ENCODE data around the gene SEZ6L. TPM values are rescaled to one million over a fixed set of nuclear protein-coding genes. Genes with fewer than 3 reads are reported as not detected.
"Not testable (repeated sequence)": the region's sequence is repeated elsewhere in the genome, so short reads cannot be mapped to it uniquely, and the experiment has no call there.

The SEZ6L gene
- polyA plus RNA-seq, 1 donor: 4.3 TPM

DNA sequence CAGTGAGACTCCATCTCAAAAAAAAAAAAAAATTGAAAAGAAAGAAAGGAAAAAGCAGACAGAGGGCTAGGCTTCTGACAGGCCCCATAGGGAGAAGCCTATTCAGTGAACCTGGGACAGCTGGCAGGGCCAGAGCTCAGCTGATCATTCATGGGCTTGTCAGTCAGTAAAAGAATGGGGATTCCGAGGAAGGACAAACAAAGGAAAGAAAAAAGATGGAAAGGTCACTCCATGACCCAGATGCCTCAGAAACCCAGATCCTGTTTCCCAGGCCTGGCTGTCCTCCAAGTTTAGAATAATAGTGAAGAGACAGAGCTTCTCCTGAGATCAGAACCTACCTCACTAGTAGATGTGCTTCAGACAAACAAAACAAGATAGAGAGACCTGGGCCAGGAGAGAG is 225.5 kb downstream of the SEZ6L start:
- H3K4me3 ChIP-seq (ENCODE audit: low read length): no peak overlapping the region
- DNase-seq: no peak
- H3K27me3 ChIP-seq (ENCODE audit: control insufficient read depth, insufficient read depth, low read length): no peaks in the 10 kb centered on the region
- no peak overlapping the region for H3K27ac ChIP-seq (ENCODE audit: low read length)
- no peaks in the 10 kb centered on the region for H3K36me3 ChIP-seq (ENCODE audit: control insufficient read depth, insufficient read depth, low read length)
- H3K9me3 ChIP-seq (ENCODE audit: control insufficient read depth, low read depth, low read length): no peaks in the 10 kb centered on the region
- no peaks in the 10 kb centered on the region for H3K4me1 ChIP-seq (ENCODE audit: control insufficient read depth, insufficient read depth, low read length)
- no CpG with 5 or more reads among the region's 1 CpG for WGBS (ENCODE audit: insufficient coverage, low lambda C conversion rate)

DNA sequence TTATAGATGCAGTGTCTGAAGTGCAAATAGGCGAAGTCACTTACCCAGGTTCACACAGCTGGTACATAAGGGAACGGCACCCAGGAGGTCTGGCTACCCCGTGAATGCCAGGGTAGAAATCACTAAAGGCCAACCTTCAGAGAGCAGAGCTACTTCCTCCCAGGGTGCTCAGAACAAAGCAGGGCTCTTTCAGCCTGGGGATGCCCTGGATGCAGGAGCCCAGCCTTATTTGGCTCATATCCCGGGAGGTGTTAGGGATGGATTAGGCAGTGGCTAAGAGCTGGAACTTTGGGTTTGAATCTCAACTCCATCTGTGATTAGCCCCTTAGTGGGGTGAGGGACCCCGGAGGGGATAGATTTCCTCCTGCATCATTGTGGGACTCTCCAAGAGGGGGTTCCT is 226.7 kb downstream of the SEZ6L start:
- H3K27ac ChIP-seq (ENCODE audit: low read length): no peak overlapping the region
- WGBS (ENCODE audit: insufficient coverage, low lambda C conversion rate): no CpG with 5 or more reads among the region's 5 CpGs
- H3K4me3 ChIP-seq (ENCODE audit: low read length): no peak overlapping the region
- no peaks in the 10 kb centered on the region for H3K4me1 ChIP-seq (ENCODE audit: control insufficient read depth, insufficient read depth, low read length)
- H3K9me3 ChIP-seq (ENCODE audit: control insufficient read depth, low read depth, low read length): no peaks in the 10 kb centered on the region
- no peak for DNase-seq
- no peaks in the 10 kb centered on the region for H3K36me3 ChIP-seq (ENCODE audit: control insufficient read depth, insufficient read depth, low read length)
- H3K27me3 ChIP-seq (ENCODE audit: control insufficient read depth, insufficient read depth, low read length): no peaks in the 10 kb centered on the region

DNA sequence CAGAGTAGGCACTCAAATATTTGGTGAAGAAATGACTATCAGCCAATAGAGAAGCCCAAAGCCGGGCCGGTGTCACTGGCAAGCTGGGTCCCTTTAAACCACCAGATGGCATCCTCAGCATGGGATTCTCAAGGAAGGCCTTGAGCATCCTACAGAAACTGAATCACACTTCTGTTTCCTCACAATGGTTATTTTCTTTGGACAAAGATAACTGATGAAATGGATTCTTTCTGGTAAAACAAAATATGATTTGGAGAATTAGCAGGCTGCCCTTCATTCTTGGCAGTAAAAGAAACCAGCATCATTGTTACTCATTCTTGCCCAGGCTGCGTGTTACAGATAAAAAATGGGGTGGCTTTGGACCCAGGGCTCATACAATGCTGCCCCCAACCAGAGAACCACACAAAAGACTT is 229.5 kb downstream of the SEZ6L start:
- H3K4me1 ChIP-seq (ENCODE audit: control insufficient read depth, insufficient read depth, low read length): no peaks in the 10 kb centered on the region
- no peaks in the 10 kb centered on the region for H3K9me3 ChIP-seq (ENCODE audit: control insufficient read depth, low read depth, low read length)
- no peaks in the 10 kb centered on the region for H3K36me3 ChIP-seq (ENCODE audit: control insufficient read depth, insufficient read depth, low read length)
- H3K27ac ChIP-seq (ENCODE audit: low read length): no peak overlapping the region
- no CpG with 5 or more reads among the region's 3 CpGs for WGBS (ENCODE audit: insufficient coverage, low lambda C conversion rate)
- peak; percentile 19 to 25 for DNase-seq
- H3K27me3 ChIP-seq (ENCODE audit: control insufficient read depth, insufficient read depth, low read length): peaks cover 5% of the 10 kb centered on the region
- no peak overlapping the region for H3K4me3 ChIP-seq (ENCODE audit: low read length)

DNA sequence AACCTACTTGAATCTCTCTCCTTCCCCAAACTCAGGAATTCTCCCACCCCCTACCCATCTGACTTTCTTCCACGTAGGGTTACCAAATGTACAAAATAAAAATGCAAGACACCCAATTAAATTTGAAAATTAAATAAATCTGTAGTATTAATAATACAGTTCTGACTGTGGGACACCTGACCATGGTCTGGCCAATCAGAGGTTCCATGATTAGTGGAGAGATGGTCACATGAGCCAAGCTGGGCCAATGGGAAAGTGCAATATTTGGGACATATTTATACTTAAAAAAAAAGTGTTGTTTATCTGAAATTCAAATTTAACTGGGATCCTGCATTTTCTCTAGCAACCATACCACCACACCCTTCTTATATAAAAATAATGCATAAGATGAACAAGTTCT is 230.0 kb downstream of the SEZ6L start:
- no CpG with 5 or more reads among the region's 1 CpG for WGBS (ENCODE audit: insufficient coverage, low lambda C conversion rate)
- Histone ChIP-seq H3K36me3 (ENCODE audit: control insufficient read depth, insufficient read depth, low read length) (no peaks in the 10 kb centered on the region), H3K27me3 (ENCODE audit: control insufficient read depth, insufficient read depth, low read length) (peaks cover 7% of the 10 kb centered on the region), H3K4me1 (ENCODE audit: control insufficient read depth, insufficient read depth, low read length) (no peaks in the 10 kb centered on the region), H3K27ac (ENCODE audit: low read length) (no peak overlapping the region), H3K9me3 (ENCODE audit: control insufficient read depth, low read depth, low read length) (no peaks in the 10 kb centered on the region), H3K4me3 (ENCODE audit: low read length) (no peak overlapping the region)
- DNase-seq: no peak

DNA sequence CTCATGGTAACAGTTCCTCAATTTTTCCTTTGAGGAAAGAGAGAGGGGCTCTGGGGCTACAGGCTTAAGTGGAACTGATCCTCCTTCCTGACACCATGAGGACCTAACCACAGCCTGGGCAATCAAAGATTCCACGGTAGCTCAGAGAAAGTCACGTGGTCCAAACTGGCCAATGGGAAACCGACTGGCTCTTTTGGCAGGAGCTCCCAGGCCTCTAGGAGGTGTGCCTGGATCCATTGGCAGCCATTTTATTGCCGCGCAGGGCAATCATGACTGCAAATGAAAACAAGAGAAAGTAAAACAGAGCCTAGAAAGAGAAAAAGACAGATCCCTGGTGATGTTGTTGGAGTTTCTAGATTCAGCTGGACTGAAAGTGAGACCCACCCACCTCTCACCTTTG is 232.5 kb downstream of the SEZ6L start:
- WGBS (ENCODE audit: insufficient coverage, low lambda C conversion rate): no CpG with 5 or more reads among the region's 5 CpGs
- no peak for DNase-seq
- Histone ChIP-seq H3K27me3 (ENCODE audit: control insufficient read depth, insufficient read depth, low read length) (peaks cover 21% of the 10 kb centered on the region), H3K4me1 (ENCODE audit: control insufficient read depth, insufficient read depth, low read length) (no peaks in the 10 kb centered on the region), H3K9me3 (ENCODE audit: control insufficient read depth, low read depth, low read length) (no peaks in the 10 kb centered on the region), H3K36me3 (ENCODE audit: control insufficient read depth, insufficient read depth, low read length) (no peaks in the 10 kb centered on the region), H3K4me3 (ENCODE audit: low read length) (no peak overlapping the region), H3K27ac (ENCODE audit: low read length) (no peak overlapping the region)

DNA sequence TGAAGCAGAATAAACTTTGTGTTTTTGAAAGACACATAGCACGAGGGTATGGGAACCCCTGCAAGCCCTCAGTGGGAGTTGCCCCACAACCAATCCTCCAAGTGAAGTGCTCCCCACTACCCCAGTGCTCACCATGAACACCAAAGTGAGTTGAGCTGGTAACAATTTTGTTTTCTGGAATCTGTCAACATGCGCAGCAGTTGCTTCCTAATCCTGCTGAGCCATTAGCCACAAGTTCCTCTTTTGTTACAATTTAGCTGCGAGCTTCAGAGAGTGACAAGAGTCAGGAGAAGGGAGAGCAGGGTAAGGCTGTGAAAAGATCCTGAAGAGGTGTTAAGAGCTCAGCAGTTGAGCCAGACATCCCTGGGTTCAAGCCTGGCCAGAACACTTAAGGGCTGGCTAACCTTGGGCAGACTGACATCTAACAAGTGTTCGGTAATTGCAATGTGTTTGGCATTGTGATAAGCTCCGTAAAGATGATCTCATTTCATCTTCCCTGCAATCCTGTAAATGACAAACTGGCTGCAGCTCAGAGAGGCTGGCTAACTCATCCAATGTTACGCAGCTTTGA is 235.7 kb downstream of the SEZ6L start:
- H3K4me3 ChIP-seq (ENCODE audit: low read length): no peak overlapping the region
- no peaks in the 10 kb centered on the region for H3K36me3 ChIP-seq (ENCODE audit: control insufficient read depth, insufficient read depth, low read length)
- H3K4me1 ChIP-seq (ENCODE audit: control insufficient read depth, insufficient read depth, low read length): no peaks in the 10 kb centered on the region
- DNase-seq: no peak
- WGBS (ENCODE audit: insufficient coverage, low lambda C conversion rate): no CpG with 5 or more reads among the region's 6 CpGs
- H3K9me3 ChIP-seq (ENCODE audit: control insufficient read depth, low read depth, low read length): no peaks in the 10 kb centered on the region
- peaks cover 25% of the 10 kb centered on the region for H3K27me3 ChIP-seq (ENCODE audit: control insufficient read depth, insufficient read depth, low read length)
- no peak overlapping the region for H3K27ac ChIP-seq (ENCODE audit: low read length)

DNA sequence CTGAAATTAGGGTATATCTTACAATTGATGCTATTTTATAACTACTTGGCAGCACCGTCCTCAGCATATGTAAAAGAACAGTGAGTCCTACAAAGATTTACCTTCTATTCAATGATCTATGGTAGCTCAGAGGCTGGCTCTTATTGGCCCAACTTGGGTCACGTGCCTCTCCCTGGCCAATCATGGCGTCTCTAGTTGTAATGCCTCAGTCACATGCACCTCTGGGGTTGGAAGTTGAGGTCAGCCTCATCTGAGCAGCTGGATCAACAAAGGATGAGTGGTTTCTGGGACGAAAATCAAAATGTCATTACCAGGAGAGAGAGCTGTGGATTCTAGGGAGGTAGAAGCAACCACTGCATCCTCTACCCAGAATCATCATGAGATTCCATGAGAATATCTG is 236.9 kb downstream of the SEZ6L start:
- WGBS (ENCODE audit: insufficient coverage, low lambda C conversion rate): no CpG with 5 or more reads among the region's 4 CpGs
- H3K27me3 ChIP-seq (ENCODE audit: control insufficient read depth, insufficient read depth, low read length): peaks cover 26% of the 10 kb centered on the region
- no peaks in the 10 kb centered on the region for H3K36me3 ChIP-seq (ENCODE audit: control insufficient read depth, insufficient read depth, low read length)
- DNase-seq: no peak
- H3K4me3 ChIP-seq (ENCODE audit: low read length): no peak overlapping the region
- H3K9me3 ChIP-seq (ENCODE audit: control insufficient read depth, low read depth, low read length): no peaks in the 10 kb centered on the region
- no peak overlapping the region for H3K27ac ChIP-seq (ENCODE audit: low read length)
- H3K4me1 ChIP-seq (ENCODE audit: control insufficient read depth, insufficient read depth, low read length): no peaks in the 10 kb centered on the region

DNA sequence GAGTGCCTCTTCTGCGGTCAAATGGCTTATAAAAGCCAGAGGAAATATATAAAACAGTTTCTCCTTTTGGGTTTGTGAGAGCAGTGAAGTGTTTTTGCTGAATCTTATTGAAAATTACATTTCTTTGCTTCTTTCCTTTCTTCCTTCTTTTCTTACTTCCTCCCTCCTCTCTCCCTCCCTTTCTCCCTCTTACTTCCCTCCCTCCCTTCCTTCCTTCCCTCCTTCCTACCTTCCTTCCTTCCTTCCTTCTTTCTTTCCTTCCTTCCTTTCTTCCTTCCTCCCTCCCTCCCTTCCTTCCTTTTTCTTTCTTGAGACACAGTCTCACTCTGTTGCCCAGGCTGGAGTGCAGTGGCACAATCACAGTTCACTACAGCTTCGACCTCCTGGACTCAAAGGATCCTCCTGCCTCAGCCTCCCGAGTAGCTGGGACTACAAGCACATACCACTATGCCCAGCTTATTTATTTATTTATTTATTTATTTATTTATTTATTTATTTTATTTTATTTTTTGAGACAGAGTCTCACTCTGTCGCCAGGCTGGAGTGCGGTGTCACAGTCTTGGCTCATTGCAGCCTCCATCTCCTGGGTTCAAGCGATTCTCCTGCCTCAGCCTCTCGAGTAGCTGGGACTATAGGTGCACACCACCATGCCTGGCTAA is 239.4 kb downstream of the SEZ6L start:
- H3K36me3 ChIP-seq (ENCODE audit: control insufficient read depth, insufficient read depth, low read length); H3K27ac ChIP-seq (ENCODE audit: low read length); H3K4me3 ChIP-seq (ENCODE audit: low read length); H3K9me3 ChIP-seq (ENCODE audit: control insufficient read depth, low read depth, low read length); DNase-seq; H3K4me1 ChIP-seq (ENCODE audit: control insufficient read depth, insufficient read depth, low read length): not testable (repeated sequence)
- peaks cover 38% of the 10 kb centered on the region for H3K27me3 ChIP-seq (ENCODE audit: control insufficient read depth, insufficient read depth, low read length)
- 90% methylated on average over 3 of the region's 7 CpGs for WGBS (ENCODE audit: insufficient coverage, low lambda C conversion rate)

DNA sequence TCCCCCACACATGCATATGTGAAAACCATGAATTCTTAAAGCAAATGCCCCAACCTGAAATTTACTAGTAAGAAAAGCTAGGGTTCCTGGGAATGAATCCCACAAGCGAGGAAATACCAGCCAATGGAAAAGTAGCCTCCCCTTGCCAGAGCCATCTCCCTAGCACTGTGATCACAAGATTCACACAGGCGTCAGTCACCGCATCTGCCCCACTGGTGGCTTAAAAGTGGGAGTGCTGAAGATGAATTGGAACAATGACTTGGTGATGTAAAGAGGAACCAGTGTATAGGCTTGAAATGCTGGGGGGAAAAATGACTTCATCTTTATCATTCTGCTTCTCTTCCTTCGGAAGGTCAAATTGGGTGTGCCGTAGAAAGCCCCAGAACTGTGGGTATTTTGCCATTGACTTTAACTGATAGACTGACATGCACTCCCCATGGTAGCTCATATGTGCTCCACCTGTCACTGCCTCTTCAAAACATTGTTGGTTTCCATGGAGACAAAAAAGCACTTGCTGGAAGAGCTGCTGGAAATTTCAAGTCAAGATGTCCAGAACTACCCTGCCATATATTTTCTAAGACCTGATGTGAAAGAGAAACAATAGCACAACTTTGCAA is 240.6 kb downstream of the SEZ6L start:
- no peaks in the 10 kb centered on the region for H3K9me3 ChIP-seq (ENCODE audit: control insufficient read depth, low read depth, low read length)
- WGBS (ENCODE audit: insufficient coverage, low lambda C conversion rate): no CpG with 5 or more reads among the region's 5 CpGs
- no peak overlapping the region for H3K27ac ChIP-seq (ENCODE audit: low read length)
- no peaks in the 10 kb centered on the region for H3K36me3 ChIP-seq (ENCODE audit: control insufficient read depth, insufficient read depth, low read length)
- DNase-seq: no peak
- peaks cover 41% of the 10 kb centered on the region for H3K27me3 ChIP-seq (ENCODE audit: control insufficient read depth, insufficient read depth, low read length)
- no peak overlapping the region for H3K4me3 ChIP-seq (ENCODE audit: low read length)
- no peaks in the 10 kb centered on the region for H3K4me1 ChIP-seq (ENCODE audit: control insufficient read depth, insufficient read depth, low read length)

DNA sequence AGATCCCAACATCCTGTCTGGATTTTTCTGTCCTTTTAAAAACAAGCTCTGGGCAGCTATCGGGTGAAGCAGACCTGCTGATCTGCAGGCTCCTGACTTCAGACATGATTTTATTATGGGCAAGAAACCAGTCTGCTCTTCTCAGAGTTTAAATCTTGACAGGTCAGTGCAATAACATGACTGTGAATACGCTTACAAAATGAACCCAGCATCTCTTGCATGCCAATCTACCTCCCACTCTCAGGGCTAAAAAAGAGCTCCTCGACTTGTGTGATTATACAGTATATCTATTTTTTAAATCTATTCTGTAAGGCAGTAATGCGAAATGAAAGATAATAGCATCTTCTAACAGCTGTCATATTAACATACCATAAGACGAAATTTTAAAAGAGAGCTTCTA is 241.1 kb downstream of the SEZ6L start:
- Histone ChIP-seq H3K27me3 (ENCODE audit: control insufficient read depth, insufficient read depth, low read length) (peaks cover 36% of the 10 kb centered on the region), H3K36me3 (ENCODE audit: control insufficient read depth, insufficient read depth, low read length) (no peaks in the 10 kb centered on the region), H3K9me3 (ENCODE audit: control insufficient read depth, low read depth, low read length) (no peaks in the 10 kb centered on the region), H3K4me3 (ENCODE audit: low read length) (no peak overlapping the region), H3K4me1 (ENCODE audit: control insufficient read depth, insufficient read depth, low read length) (no peaks in the 10 kb centered on the region), H3K27ac (ENCODE audit: low read length) (no peak overlapping the region)
- no peak for DNase-seq
- 100% methylated on average over 2 of the region's 5 CpGs for WGBS (ENCODE audit: insufficient coverage, low lambda C conversion rate)

DNA sequence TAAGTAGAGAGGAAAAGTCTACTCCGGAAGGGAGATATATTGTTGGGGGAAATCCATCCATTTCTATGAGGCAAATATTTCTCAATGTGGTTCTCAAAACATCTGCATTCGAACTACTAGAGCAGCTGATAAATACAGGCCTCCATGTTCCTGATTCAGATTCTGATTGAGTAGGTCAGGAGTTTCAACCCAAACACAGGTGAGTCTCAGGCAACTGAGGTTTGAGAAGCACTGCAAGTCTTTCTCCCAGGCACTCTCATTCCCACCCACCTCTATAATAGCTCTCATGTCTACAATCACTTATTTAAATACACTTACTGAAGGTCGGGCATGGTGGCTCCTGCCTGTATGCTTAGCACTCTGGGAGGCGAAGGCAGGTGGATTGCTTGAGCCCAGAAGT is 245.1 kb downstream of the SEZ6L start:
- Histone ChIP-seq H3K9me3 (ENCODE audit: control insufficient read depth, low read depth, low read length) (no peaks in the 10 kb centered on the region), H3K4me1 (ENCODE audit: control insufficient read depth, insufficient read depth, low read length) (no peaks in the 10 kb centered on the region), H3K27me3 (ENCODE audit: control insufficient read depth, insufficient read depth, low read length) (peaks cover 46% of the 10 kb centered on the region), H3K36me3 (ENCODE audit: control insufficient read depth, insufficient read depth, low read length) (no peaks in the 10 kb centered on the region), H3K27ac (ENCODE audit: low read length) (no peak overlapping the region), H3K4me3 (ENCODE audit: low read length) (no peak overlapping the region)
- whole genome bisulfite sequencing (ENCODE audit: insufficient coverage, low lambda C conversion rate): no CpG with 5 or more reads among the region's 4 CpGs
- no peak for DNase-seq
